Cardiac muscle cell (in vitro differentiated cells and primary cell): ENCODE results near the gene RNF223. TPM values are rescaled to one million over a fixed set of nuclear protein-coding genes. Genes with fewer than 3 reads are reported as not detected.

Experiments used
- DNase-seq, 2 donors: peaks; one replicate each; pipeline versions ENCODE4 v3.0.0 to v3.0.0-alpha.2; 2010 to 2017; ENCODE audit warnings: low read depth in 1 of 2, low spot score in 1 of 2
- H3K27ac ChIP-seq: fragments of 200-600 bp; sonication (generic); 2 replicates; pipeline ENCODE4 v1.5.1; 2016
- H3K27me3 ChIP-seq: fragments of 200-600 bp; sonication (generic); 2 replicates; pipeline ENCODE4 v1.6.0; 2016; ENCODE audit warnings: control low read depth
- H3K36me3 ChIP-seq: fragments of 200-600 bp; sonication (generic); 2 replicates; pipeline ENCODE4 v1.5.1; 2016; ENCODE audit warnings: control low read depth
- H3K4me1 ChIP-seq: fragments of 200-600 bp; sonication (generic); 2 replicates; pipeline ENCODE4 v1.8.1; 2017; ENCODE audit warnings: low read depth, mild to moderate bottlenecking, mixed run types
- H3K4me3 ChIP-seq: fragments of 200-600 bp; sonication (generic); 2 replicates; pipeline ENCODE4 v1.5.1; 2016; ENCODE audit warnings: mild to moderate bottlenecking
- H3K9me3 ChIP-seq: fragments of 200-600 bp; sonication (generic); 2 replicates; pipeline ENCODE4 v1.5.1; 2017; ENCODE audit warnings: low read depth, mild to moderate bottlenecking, control low read depth
- polyA plus RNA-seq: library from polyadenylated mRNA; unstranded; fragments of >200 nt; fragmentation: Nextera tagmentation; extraction: Ambion mirVana; gene quantifications from 2 replicates; pipeline ENCODE4 v1.2.1, GENCODE V29; 2016
- total RNA-seq: library from RNA; depleted of rRNA; stranded (reverse); fragments of >200 nt; gene quantifications from 2 replicates; pipeline ENCODE4 v1.2.3, GENCODE V29; 2016
- TF ChIP-seq, protein P1 (sequence below): IDR thresholded peaks from 2 replicates; pipeline ENCODE4 v1.5.1; 2012; ENCODE audit warnings: low read depth, mild to moderate bottlenecking, low read length

Gene RNF223
- total and polyA plus RNA-seq, 2 experiments from 2014 or later, result 0.33 TPM; not detected in 1

DNA sequence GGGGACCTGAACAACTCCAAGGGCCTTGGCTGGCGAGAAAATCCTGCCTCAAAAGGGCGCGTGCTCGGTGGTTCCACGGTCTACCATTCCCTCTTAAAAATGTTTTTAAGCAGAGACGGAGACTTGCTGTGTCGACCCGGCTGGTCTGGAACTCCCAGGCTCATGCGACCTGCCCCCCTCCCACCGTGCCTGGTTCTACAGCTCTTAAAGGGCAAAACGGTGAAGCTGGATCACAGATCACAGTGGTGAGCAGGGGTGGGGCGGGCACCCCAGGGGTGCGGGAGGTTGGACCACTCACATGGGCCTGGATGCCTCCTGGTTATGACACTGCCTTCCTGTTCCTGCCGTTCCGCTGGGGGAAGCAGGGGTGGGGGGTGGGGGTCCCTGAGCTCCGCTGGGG, 46.0 kb upstream of the RNF223 start:
- DNase-seq, result no peak
- Histone ChIP-seq H3K27me3 (peaks cover 42% of the 10 kb centered on the region), H3K4me3 (no peak overlapping the region), H3K4me1 (no peaks in the 10 kb centered on the region), H3K9me3 (no peaks in the 10 kb centered on the region), H3K27ac (no peak overlapping the region), H3K36me3 (no peaks in the 10 kb centered on the region)
- TF ChIP-seq, protein P1, sequence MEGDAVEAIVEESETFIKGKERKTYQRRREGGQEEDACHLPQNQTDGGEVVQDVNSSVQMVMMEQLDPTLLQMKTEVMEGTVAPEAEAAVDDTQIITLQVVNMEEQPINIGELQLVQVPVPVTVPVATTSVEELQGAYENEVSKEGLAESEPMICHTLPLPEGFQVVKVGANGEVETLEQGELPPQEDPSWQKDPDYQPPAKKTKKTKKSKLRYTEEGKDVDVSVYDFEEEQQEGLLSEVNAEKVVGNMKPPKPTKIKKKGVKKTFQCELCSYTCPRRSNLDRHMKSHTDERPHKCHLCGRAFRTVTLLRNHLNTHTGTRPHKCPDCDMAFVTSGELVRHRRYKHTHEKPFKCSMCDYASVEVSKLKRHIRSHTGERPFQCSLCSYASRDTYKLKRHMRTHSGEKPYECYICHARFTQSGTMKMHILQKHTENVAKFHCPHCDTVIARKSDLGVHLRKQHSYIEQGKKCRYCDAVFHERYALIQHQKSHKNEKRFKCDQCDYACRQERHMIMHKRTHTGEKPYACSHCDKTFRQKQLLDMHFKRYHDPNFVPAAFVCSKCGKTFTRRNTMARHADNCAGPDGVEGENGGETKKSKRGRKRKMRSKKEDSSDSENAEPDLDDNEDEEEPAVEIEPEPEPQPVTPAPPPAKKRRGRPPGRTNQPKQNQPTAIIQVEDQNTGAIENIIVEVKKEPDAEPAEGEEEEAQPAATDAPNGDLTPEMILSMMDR, result no peak

DNA sequence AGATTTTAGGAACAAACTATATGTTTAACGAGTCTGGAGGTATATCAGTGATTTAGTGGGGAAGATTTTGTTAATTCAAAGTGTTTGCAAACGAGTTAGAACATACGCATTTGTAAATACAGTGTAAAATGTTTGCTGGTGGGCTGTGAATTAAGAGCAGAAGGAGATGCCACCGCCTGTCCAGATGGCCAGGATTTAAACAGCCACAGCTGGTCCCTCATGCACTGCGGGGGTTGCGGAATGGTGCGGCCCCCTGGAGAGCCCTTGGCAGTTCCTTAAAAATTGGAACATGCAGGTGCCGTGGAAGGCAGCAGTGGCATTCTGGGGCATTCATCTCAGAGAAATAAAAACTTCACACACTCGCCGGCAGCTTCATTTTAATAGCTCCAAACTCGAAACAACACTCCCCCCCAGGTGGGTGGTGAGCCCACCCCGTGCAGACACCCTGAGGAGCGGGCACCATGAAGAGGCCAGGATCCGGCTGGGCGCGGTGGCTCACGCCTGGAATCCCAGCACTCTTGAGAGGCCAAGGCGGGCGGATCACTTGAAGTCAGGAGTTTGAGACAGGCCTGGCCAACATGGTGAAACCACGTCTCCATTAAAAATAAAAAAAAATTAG, 45.3 kb upstream of the RNF223 start:
- no peak for DNase-seq
- Histone ChIP-seq H3K27ac (no peak overlapping the region), H3K27me3 (peaks cover 42% of the 10 kb centered on the region), H3K4me1 (no peaks in the 10 kb centered on the region), H3K9me3 (no peaks in the 10 kb centered on the region), H3K4me3 (no peak overlapping the region), H3K36me3 (no peaks in the 10 kb centered on the region)
- TF ChIP-seq, protein P1, result no peak

GRCh38 chr1:1118876-1119220, 44.7 kb upstream of the RNF223 start:
- Histone ChIP-seq H3K4me1 (no peaks in the 10 kb centered on the region), H3K4me3 (no peak overlapping the region), H3K9me3 (no peaks in the 10 kb centered on the region), H3K27me3 (peaks cover 42% of the 10 kb centered on the region), H3K36me3 (no peaks in the 10 kb centered on the region), H3K27ac (no peak overlapping the region)
- TF ChIP-seq, protein P1, result no peak
- DNase-seq, result no peak

DNA sequence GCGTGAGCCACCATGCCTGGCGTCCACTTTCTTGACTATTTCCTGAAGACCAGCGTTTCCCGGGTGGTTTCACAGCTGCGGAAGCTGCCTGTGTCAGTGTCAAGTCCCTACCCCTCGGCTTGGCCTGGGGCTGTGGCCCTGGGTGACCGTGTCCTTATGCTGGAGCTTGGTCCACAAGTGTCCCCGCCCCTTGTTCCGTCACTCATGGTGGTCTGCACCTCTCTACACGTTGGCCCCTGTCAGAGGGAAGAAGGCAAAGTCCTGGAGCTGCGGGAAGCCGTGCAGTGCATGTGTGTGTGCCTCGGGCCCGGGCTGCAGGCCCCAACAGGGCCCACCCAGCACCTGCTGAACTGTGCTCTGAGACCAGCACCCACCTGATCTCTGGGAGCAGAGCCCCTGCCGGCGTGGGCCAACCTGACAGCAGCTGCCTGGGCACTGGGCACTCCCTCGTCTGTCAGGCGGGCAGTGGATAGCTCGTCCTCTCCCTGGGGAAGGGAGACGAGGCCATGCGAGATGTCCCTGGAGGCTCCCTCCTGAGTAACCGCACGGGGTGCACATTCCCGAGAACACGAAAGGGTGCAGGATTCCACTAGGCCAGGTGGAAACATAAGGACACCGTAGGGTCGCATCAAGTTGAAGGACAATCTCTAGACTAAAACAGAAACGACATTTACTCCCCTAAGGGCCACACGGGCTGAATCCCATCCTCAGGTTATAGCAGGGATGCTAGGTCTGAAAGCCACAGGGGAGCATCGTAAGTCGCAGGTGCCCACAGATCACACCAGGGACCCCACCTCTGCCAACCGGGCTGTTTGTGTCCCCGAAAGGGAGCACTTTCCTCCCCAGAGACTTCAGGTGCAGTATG, 44.1 kb upstream of the RNF223 start:
- TF ChIP-seq, protein P1, result no peak
- Histone ChIP-seq H3K4me3 (no peak overlapping the region), H3K9me3 (no peaks in the 10 kb centered on the region), H3K36me3 (no peaks in the 10 kb centered on the region), H3K4me1 (no peaks in the 10 kb centered on the region), H3K27me3 (peaks cover 42% of the 10 kb centered on the region), H3K27ac (no peak overlapping the region)
- no peak for DNase-seq

GRCh38 chr1:1117469-1117831, 43.3 kb upstream of the RNF223 start:
- no peak overlapping the region for H3K27ac ChIP-seq
- no peak overlapping the region for H3K4me3 ChIP-seq
- no peaks in the 10 kb centered on the region for H3K4me1 ChIP-seq
- DNase-seq, result no peak
- TF ChIP-seq, protein P1, result no peak
- peaks cover 42% of the 10 kb centered on the region for H3K27me3 ChIP-seq
- H3K36me3 ChIP-seq, result no peaks in the 10 kb centered on the region
- H3K9me3 ChIP-seq, result no peaks in the 10 kb centered on the region
